HEK293 (cell line): ENCODE results near the gene LAG3.

Experiments
- CTCF ChIP-seq: fragments of 450-650 bp; formaldehyde crosslinking; IDR thresholded peaks from 2 replicates; pipeline ENCODE4 v1.5.1; 2016; ENCODE audit warnings: missing biosample characterization, missing genetic modification characterization
- OSR2 ChIP-seq: fragments of 450-650 bp; formaldehyde crosslinking; IDR thresholded peaks from 2 replicates; pipeline ENCODE4 v1.5.1; 2016; ENCODE audit warnings: missing biosample characterization, missing genetic modification characterization
- SP2 ChIP-seq: fragments of 450-650 bp; formaldehyde crosslinking; IDR thresholded peaks from 2 replicates; pipeline ENCODE4 v1.5.1; 2016; ENCODE audit warnings: missing biosample characterization, missing genetic modification characterization
- TCF7L2 ChIP-seq: IDR thresholded peaks from 2 replicates; pipeline ENCODE4 v1.6.1; 2011; ENCODE audit warnings: low read depth, mild to moderate bottlenecking, inconsistent platforms, low read length, moderate library complexity, borderline replicate concordance
- WT1 ChIP-seq: fragments of 450-650 bp; formaldehyde crosslinking; IDR thresholded peaks from 2 replicates; pipeline ENCODE4 v1.5.1; 2016; ENCODE audit warnings: missing biosample characterization, missing genetic modification characterization
- YY1 ChIP-seq: fragments of 450-650 bp; formaldehyde crosslinking; IDR thresholded peaks from 2 replicates; pipeline ENCODE4 v1.5.1; 2018; ENCODE audit warnings: missing biosample characterization, missing genetic modification characterization
- ZBTB21 ChIP-seq: fragments of 450-650 bp; formaldehyde crosslinking; IDR thresholded peaks from 2 replicates; pipeline ENCODE4 v1.5.1; 2017; ENCODE audit warnings: missing biosample characterization, missing genetic modification characterization
- ZIC2 ChIP-seq: fragments of 450-650 bp; formaldehyde crosslinking; IDR thresholded peaks from 2 replicates; pipeline ENCODE4 v1.5.1; 2016; ENCODE audit warnings: missing biosample characterization, missing genetic modification characterization
- ZNF274 ChIP-seq, 2 experiments: fragments of 200-500 bp in 1 of 2; fragments of 450-650 bp in 1 of 2; sonication (Bioruptor generic) in 1 of 2; formaldehyde crosslinking in 1 of 2; IDR thresholded peaks; 2 replicates each; pipeline versions ENCODE4 v1.5.1 to v1.6.1; 2014 to 2016; ENCODE audit warnings: borderline replicate concordance in 1 of 2, inconsistent platforms in 1 of 2, low read length in 1 of 2, missing biosample characterization in 1 of 2, missing genetic modification characterization in 1 of 2
- TF ChIP-seq, protein P1 (sequence below): fragments of 450-650 bp; IDR thresholded peaks from 2 replicates; pipeline ENCODE4 v1.5.1; 2018; ENCODE audit warnings: missing biosample characterization, mild to moderate bottlenecking, missing genetic modification characterization
- TF ChIP-seq, protein P2 (sequence below): fragments of 450-650 bp; formaldehyde crosslinking; IDR thresholded peaks from 2 replicates; pipeline ENCODE4 v1.5.1; 2016; ENCODE audit warnings: missing biosample characterization, missing genetic modification characterization

GRCh38 chr12:6796576-6796975 is 24.3 kb downstream of the LAG3 start:
- TF ChIP-seq SP2 (tag by site-specific recombination) (no peak), WT1 (tag by site-specific recombination) (no peak), CTCF (tag by site-specific recombination) (no peak), ZBTB21 (tag by site-specific recombination) (no peak), ZIC2 (tag by site-specific recombination) (no peak), ZNF274 (IDR thresholded peaks at IDR 0.05; ENCODE audit: low read length) (no peak), ZNF274 (tag by site-specific recombination; IDR thresholded peaks at IDR 0.05; ENCODE audit: borderline replicate concordance) (no peak), YY1 (no peak), TCF7L2 (no peak), OSR2 (tag by site-specific recombination) (no peak)
- TF ChIP-seq, protein P1, sequence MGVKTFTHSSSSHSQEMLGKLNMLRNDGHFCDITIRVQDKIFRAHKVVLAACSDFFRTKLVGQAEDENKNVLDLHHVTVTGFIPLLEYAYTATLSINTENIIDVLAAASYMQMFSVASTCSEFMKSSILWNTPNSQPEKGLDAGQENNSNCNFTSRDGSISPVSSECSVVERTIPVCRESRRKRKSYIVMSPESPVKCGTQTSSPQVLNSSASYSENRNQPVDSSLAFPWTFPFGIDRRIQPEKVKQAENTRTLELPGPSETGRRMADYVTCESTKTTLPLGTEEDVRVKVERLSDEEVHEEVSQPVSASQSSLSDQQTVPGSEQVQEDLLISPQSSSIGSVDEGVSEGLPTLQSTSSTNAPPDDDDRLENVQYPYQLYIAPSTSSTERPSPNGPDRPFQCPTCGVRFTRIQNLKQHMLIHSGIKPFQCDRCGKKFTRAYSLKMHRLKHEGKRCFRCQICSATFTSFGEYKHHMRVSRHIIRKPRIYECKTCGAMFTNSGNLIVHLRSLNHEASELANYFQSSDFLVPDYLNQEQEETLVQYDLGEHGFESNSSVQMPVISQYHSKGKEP (tag by site-specific recombination): no peak
- TF ChIP-seq, protein P2, sequence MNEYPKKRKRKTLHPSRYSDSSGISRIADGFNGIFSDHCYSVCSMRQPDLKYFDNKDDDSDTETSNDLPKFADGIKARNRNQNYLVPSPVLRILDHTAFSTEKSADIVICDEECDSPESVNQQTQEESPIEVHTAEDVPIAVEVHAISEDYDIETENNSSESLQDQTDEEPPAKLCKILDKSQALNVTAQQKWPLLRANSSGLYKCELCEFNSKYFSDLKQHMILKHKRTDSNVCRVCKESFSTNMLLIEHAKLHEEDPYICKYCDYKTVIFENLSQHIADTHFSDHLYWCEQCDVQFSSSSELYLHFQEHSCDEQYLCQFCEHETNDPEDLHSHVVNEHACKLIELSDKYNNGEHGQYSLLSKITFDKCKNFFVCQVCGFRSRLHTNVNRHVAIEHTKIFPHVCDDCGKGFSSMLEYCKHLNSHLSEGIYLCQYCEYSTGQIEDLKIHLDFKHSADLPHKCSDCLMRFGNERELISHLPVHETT (tag by site-specific recombination): no peak
